ENCODE measurements around the gene ARHGAP10.

ARHGAP10 gene

GRCh38 chr4:147863808-147864472 lies 132.1 kb downstream of the ARHGAP10 start:
- no peak overlapping the region for H3K4me3 ChIP-seq (ENCODE audit: low read depth, low read length)
- TF ChIP-seq CTCF (IDR thresholded peaks at IDR 0.05; ENCODE audit: low read depth, low read length) = no peak
- no peak for DNase-seq (ENCODE audit: low read depth, low spot score)
- in situ Hi-C loops (cut with HindIII; ENCODE audit: low sequenced_read_pairs) = no loop called here

GRCh38 chr4:147864607-147865006 lies 132.7 kb downstream of the ARHGAP10 start:
- no peak for TF ChIP-seq CTCF (IDR thresholded peaks at IDR 0.05; ENCODE audit: low read depth, low read length)
- H3K4me3 ChIP-seq (ENCODE audit: low read depth, low read length) = no peak overlapping the region
- no peak for DNase-seq (ENCODE audit: low read depth, low spot score)
- in situ Hi-C loops (cut with HindIII; ENCODE audit: low sequenced_read_pairs) = no loop called here

GRCh38 chr4:147865926-147866325 lies 134.0 kb downstream of the ARHGAP10 start:
- H3K4me3 ChIP-seq (ENCODE audit: low read depth, low read length) = no peak overlapping the region
- no peak for TF ChIP-seq CTCF (IDR thresholded peaks at IDR 0.05; ENCODE audit: low read depth, low read length)
- DNase-seq (ENCODE audit: low read depth, low spot score) = peak; percentile 71
- in situ Hi-C loops (cut with HindIII; ENCODE audit: low sequenced_read_pairs) = no loop called here

GRCh38 chr4:147866532-147867271 lies 134.8 kb downstream of the ARHGAP10 start:
- DNase-seq (ENCODE audit: low read depth, low spot score) = peak; percentile 92
- in situ Hi-C loops (cut with HindIII; ENCODE audit: low sequenced_read_pairs) = no loop called here
- H3K4me3 ChIP-seq (ENCODE audit: low read depth, low read length) = no peak overlapping the region
- TF ChIP-seq CTCF (IDR thresholded peaks at IDR 0.05; ENCODE audit: low read depth, low read length) = peak; percentile 95

- DNase-seq (ENCODE audit: low read depth, low spot score) = no peak
- TF ChIP-seq CTCF (IDR thresholded peaks at IDR 0.05; ENCODE audit: low read depth, low read length) = no peak
- in situ Hi-C loops (cut with HindIII; ENCODE audit: low sequenced_read_pairs) = no loop called here
- H3K4me3 ChIP-seq (ENCODE audit: low read depth, low read length) = no peak overlapping the region
These were observed 142.2 kb downstream of the ARHGAP10 start for GRCh38 chr4:147874109-147874508.

- TF ChIP-seq CTCF (IDR thresholded peaks at IDR 0.05; ENCODE audit: low read depth, low read length) = no peak
- in situ Hi-C loops (cut with HindIII; ENCODE audit: low sequenced_read_pairs) = no loop called here
- no peak for DNase-seq (ENCODE audit: low read depth, low spot score)
- no peak overlapping the region for H3K4me3 ChIP-seq (ENCODE audit: low read depth, low read length)
These were observed 145.5 kb downstream of the ARHGAP10 start for GRCh38 chr4:147877308-147877771.
